Activated naive CD8-positive, alpha-beta T cell treated with anti-CD3 and anti-CD28 coated beads, Interleukin-2, amount 50 U/mL, for 24 hours (primary cell): ENCODE measurements around the gene RGMA.
A peak's percentile ranks its signal among the peaks of the same experiment; 100 is the strongest.
"Not testable (repeated sequence)": the region's sequence is repeated elsewhere in the genome, so short reads cannot be mapped to it uniquely, and the experiment has no call there.

Experiments used
- ATAC-seq: fragments of 150-1000 bp; cut with Tn5 transposase; one replicate; pipeline ENCODE4 v1.10.0; 2021
- DNase-seq: peaks from one replicate; pipeline ENCODE4 v3.0.0; 2021
- H3K27ac Mint-ChIP-seq: one replicate; pipeline ENCODE4 v1.8.0; 2021; ENCODE audit warnings: mild to moderate bottlenecking, mixed read lengths
- H3K27me3 Mint-ChIP-seq: one replicate; pipeline ENCODE4 v1.8.0; 2021; ENCODE audit warnings: mixed read lengths
- H3K36me3 Mint-ChIP-seq: one replicate; pipeline ENCODE4 v1.8.0; 2021; ENCODE audit warnings: low read depth, mixed read lengths
- H3K4me1 Mint-ChIP-seq: one replicate; pipeline ENCODE4 v1.8.0; 2021; ENCODE audit warnings: mixed read lengths
- H3K4me3 Mint-ChIP-seq: one replicate; pipeline ENCODE4 v1.8.0; 2021; ENCODE audit warnings: mild to moderate bottlenecking, moderate library complexity, mixed read lengths
- H3K9me3 Mint-ChIP-seq: one replicate; pipeline ENCODE4 v1.8.0; 2021; ENCODE audit warnings: mixed read lengths

Gene RGMA

DNA sequence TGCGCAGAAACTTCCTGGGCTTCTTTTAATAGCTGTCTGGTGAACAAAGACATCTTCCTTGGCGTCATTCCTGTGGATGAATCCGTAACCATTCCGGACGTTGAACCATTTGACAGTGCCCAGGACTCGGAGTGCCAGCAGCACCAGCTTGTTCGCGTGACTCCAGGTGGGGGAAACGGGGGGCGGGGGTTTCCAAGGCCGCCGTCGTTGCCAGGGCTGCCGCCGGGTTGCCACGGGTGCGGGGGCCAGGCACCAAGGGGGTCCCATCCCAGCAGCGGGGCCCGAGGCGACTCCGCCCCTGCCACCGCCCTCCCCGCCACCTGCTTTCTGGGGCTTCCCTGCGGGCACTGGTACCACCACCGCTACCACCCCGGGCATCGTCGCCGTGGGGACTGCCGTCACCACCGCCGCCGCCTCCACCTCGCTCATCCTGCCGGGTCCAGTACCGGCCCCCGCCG lies 22.8 kb downstream of the RGMA start:
- Mint-ChIP-seq H3K4me1 (no peaks in the 10 kb centered on the region), H3K27me3 (peaks cover 15% of the 10 kb centered on the region), H3K27ac (no peak overlapping the region), H3K9me3 (no peaks in the 10 kb centered on the region), H3K4me3 (no peak overlapping the region), H3K36me3 (no peaks in the 10 kb centered on the region)
- DNase-seq: no peak
- ATAC-seq: no peak

DNA sequence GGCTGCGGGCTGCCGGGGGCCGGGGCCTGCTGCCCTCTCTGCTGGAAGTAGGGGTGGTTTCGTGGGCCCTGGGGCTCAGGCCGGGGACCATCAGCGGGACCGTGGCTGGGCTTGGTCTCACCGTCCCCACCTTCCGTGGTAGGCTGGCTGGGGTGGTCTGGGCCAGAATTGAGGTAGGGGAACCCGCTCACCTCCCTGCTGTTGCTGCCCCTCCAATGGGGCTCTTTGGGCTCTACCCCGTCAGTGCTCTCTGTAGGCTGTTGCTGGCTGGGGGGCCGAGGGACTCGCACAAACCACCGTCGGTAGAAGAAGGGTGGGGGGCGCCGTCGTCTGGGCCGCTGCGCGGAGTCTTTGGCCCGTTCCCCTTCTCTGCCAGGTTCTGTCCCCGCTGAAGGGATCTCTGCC lies 23.4 kb downstream of the RGMA start:
- no peaks in the 10 kb centered on the region for H3K9me3 Mint-ChIP-seq
- no peak overlapping the region for H3K27ac Mint-ChIP-seq
- ATAC-seq (no peak), DNase-seq (no peak)
- H3K4me3 Mint-ChIP-seq: no peak overlapping the region
- no peaks in the 10 kb centered on the region for H3K36me3 Mint-ChIP-seq
- peaks cover 10% of the 10 kb centered on the region for H3K27me3 Mint-ChIP-seq
- no peaks in the 10 kb centered on the region for H3K4me1 Mint-ChIP-seq

DNA sequence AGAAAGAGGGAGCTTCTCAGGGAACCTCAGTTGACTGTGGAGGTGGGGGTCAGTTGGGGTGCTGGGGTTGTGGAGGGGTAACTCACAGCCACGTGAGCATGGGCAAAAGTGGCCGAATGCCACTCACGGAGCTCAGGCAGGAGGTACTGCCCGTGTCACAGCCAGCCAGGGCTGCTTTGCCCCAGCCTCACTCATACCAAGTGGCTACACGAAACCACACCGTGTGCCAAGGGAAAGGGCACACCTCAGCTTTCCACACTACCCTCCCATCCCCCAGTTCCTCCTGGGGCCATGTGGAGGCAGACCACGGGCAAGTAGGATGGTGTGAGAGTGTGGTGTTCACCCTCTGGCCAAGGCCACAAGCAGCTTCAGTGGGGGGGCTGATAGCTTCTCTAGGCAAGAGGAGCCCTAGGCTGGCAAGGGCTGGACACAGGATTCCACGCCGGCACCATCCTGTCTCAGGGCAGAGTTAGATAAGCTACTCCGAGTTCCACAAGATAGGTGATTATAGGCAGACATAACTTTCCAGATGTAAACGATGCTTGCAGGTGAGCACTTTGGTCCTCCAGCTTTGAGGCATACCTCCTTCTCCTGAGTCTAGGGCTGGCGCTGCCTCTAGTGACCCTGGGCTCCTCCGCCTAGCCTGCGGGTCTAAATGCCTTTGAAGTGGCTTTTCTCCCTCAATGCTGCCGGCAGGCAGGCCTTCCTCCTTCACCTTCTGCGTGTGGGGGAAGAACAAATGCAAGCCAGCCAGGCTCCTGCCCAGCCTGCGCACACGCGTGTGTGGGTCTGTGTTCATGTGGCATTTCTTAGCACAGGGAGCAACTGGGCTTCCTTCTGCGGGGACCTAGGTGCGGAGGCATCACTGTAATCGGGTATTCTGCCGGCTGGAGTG lies 25.0 kb downstream of the RGMA start:
- H3K4me3 Mint-ChIP-seq: no peak overlapping the region
- H3K27ac Mint-ChIP-seq: no peak overlapping the region
- H3K4me1 Mint-ChIP-seq: no peaks in the 10 kb centered on the region
- H3K36me3 Mint-ChIP-seq: no peaks in the 10 kb centered on the region
- no peaks in the 10 kb centered on the region for H3K9me3 Mint-ChIP-seq
- ATAC-seq: peak; percentile 20
- H3K27me3 Mint-ChIP-seq: peaks cover 3% of the 10 kb centered on the region
- DNase-seq: no peak

DNA sequence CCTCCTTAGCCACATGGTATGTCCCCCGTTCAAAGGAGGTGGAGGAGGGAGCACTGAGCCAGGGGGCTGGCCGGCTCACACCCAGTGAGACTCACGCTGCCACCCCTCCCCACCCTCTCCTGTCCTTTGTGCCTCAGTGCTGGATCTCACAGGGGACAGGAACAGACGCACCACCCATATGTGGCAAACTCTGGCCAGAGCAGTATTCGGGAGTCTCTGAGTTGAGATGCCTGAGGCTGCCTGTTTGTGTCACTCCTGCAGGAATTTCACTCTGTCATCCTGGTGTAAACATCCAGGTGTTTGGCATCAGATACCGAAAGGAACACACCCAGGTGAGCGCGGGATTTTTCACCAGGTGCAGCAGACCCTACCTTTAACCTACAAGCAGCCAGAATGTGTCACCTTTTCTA lies 25.7 kb downstream of the RGMA start:
- no peak for DNase-seq
- H3K27me3 Mint-ChIP-seq: peaks cover 3% of the 10 kb centered on the region
- H3K9me3 Mint-ChIP-seq: no peaks in the 10 kb centered on the region
- no peak overlapping the region for H3K4me3 Mint-ChIP-seq
- H3K27ac Mint-ChIP-seq: no peak overlapping the region
- no peaks in the 10 kb centered on the region for H3K4me1 Mint-ChIP-seq
- H3K36me3 Mint-ChIP-seq: no peaks in the 10 kb centered on the region
- no peak for ATAC-seq

DNA sequence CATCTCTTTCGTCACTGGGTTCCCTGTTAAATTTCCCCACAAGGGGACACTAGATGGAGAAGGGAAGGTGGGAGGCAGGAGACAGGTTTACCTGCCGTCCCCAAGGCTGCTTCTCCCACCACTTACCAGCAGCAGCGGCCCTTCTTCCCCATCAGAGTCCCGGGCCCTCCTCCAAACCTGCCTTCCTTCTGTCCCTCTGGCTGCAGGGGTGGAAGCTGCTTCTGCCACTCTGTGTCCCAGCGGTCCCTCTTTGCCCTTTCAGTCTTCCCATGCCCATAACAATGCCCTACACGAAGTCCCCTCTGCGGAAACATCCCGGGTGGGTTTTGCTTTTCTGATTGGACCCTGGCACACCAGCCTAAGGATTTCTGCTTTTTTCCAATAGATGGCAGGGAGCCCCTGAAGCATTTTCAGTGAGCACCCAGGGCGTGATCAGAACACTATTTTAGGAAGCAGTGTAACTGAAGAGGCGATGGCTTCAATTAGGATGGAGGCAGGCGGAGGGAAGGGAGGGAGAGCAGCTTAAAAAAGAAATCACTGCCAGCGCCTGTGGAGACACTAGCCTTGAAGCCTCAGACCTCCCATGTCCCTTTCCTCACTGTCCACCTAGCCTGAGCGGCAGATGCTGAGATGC lies 26.3 kb downstream of the RGMA start:
- H3K4me1 Mint-ChIP-seq, DNase-seq, H3K9me3 Mint-ChIP-seq, H3K27me3 Mint-ChIP-seq, H3K4me3 Mint-ChIP-seq, ATAC-seq, H3K36me3 Mint-ChIP-seq, H3K27ac Mint-ChIP-seq: not testable (repeated sequence)

DNA sequence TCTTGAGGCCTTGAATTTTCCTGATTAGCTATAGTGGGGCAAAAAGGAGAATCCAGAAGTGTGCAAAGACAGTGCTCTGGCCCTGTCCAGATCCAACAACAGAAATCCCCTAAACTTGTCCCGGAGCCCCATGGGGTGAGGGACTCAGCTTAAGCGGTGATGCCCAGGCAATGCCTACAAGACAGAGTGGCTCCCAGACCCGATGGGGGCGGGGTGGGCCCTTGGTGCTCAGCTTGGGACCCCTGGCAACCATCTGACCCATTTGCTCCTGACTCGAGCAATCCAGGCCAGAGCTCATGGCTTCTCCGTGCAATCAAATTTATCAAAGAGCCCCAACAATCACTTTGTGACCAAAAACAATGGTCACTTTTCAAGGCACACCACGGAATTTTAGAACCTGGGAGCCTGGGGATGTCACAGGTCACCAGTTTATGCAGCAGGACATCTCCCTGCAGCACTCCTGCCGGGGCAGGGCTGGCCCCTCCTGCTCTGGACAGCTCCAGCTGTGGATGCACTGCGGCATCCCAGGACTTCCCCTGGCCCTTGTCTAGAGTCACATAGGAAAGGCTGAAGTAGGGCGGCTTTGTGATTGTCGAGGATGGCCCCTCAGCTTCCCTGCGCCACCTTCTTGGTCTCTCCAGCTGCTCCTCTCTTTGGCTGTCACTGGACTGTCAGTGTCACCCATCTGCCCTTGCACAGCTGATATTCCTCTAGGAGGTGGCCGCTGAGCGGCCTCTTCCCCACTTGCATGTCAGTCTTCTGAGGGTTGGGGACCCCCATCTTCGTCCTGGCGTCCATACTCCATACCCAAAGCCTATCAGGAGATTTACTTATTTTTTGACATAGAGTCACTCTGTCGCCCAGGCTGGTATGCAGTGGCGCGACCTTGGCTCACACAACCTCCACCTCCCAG lies 28.4 kb downstream of the RGMA start:
- no peaks in the 10 kb centered on the region for H3K36me3 Mint-ChIP-seq
- H3K4me3 Mint-ChIP-seq: no peak overlapping the region
- no peak for ATAC-seq
- peaks cover 3% of the 10 kb centered on the region for H3K27me3 Mint-ChIP-seq
- no peaks in the 10 kb centered on the region for H3K4me1 Mint-ChIP-seq
- H3K27ac Mint-ChIP-seq: no peak overlapping the region
- no peak for DNase-seq
- no peaks in the 10 kb centered on the region for H3K9me3 Mint-ChIP-seq

DNA sequence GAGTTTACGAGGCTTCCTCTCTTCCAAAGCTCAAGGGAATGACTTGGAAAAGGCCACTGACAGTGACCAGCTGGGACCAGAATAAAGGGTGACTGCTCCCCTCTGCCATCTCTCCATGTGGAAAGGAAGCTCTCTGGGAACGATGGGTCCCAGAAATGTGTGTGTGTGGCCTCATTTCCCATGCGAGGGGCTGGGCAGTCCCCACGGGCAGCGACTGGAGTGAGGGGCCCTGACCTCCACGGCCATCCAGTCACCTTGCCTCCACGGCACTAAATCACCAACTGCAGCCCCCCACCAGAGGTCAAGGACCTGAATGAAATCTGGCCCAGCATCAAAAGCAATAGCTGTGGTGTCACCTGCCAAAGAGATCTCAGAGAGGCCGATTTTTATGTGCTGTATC lies 29.6 kb downstream of the RGMA start:
- Mint-ChIP-seq H3K4me1 (no peaks in the 10 kb centered on the region), H3K36me3 (no peaks in the 10 kb centered on the region), H3K27me3 (peaks cover 3% of the 10 kb centered on the region), H3K27ac (no peak overlapping the region), H3K4me3 (no peak overlapping the region), H3K9me3 (no peaks in the 10 kb centered on the region)
- ATAC-seq (no peak), DNase-seq (no peak)

DNA sequence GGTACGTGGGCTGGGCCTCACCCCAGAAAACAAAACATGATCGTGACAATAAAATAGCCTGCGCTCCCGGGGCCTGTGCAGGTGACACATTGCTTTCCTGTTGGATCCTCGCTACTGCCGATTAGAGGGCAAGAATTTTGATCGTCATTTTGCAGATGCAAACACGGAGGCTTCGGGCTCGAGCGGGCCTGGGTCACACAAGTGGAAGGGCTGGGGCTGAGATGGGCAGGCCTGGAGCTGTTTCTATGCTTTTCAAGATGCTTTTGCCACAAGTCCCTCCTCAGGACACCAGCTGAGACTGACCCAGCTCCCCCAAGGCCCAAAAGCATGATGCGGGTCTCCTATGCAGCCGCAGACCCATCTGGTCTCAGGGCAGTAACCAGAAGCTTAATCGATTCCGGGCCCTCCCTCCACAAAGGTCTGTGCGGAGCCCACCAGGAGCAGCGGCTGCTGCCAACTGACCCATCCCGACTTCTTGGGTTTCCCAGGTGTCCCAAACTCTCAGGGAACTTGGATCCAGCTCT lies 30.0 kb downstream of the RGMA start:
- Mint-ChIP-seq H3K4me1 (no peaks in the 10 kb centered on the region), H3K36me3 (no peaks in the 10 kb centered on the region), H3K27me3 (peaks cover 3% of the 10 kb centered on the region), H3K4me3 (no peak overlapping the region), H3K9me3 (no peaks in the 10 kb centered on the region), H3K27ac (no peak overlapping the region)
- ATAC-seq: no peak
- DNase-seq: no peak

DNA sequence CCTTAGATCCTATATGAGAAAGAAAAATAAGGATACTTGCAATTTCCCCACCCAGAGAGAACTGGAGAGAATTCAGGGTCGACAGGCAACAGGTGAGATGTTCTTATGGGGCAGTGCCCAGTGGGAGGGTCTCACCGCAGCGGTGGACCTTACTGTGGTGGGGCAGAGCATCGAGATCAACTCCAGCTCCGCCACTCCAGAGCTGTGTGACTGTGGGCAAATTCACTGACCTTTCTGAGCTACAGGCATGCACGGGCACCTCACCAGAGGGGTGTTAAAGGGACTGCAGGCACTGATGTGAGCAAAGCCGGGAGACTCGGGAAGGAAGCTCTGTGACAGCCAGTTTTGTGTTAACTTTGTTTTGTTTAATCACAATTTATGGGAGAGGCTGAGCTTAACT lies 30.9 kb downstream of the RGMA start:
- H3K4me1 Mint-ChIP-seq: no peaks in the 10 kb centered on the region
- H3K27ac Mint-ChIP-seq: no peak overlapping the region
- H3K36me3 Mint-ChIP-seq: no peaks in the 10 kb centered on the region
- no peak overlapping the region for H3K4me3 Mint-ChIP-seq
- DNase-seq: no peak
- peaks cover 2% of the 10 kb centered on the region for H3K27me3 Mint-ChIP-seq
- ATAC-seq: no peak
- no peaks in the 10 kb centered on the region for H3K9me3 Mint-ChIP-seq

DNA sequence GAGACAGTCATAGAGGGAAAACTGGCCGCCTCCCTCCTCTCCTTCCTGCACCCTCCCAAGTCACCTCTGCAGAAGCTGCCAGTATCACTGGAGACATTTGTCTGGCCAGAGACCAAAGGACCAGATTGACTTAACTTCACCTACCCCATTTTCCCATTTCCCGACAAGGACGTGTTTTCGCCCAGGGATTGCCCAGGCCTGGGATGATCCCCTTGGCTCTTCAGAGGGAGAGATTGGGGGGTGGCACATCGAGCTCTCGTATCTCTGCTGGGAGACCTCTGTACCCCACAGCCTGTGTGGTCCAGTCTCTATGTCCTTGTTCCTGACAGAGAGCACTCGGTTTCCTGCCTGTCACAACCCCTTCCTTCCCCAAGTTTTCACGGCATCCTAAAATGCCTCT lies 31.4 kb downstream of the RGMA start:
- peaks cover 2% of the 10 kb centered on the region for H3K27me3 Mint-ChIP-seq
- no peaks in the 10 kb centered on the region for H3K36me3 Mint-ChIP-seq
- no peaks in the 10 kb centered on the region for H3K4me1 Mint-ChIP-seq
- H3K4me3 Mint-ChIP-seq: no peak overlapping the region
- no peak for DNase-seq
- ATAC-seq: no peak
- H3K9me3 Mint-ChIP-seq: no peaks in the 10 kb centered on the region
- H3K27ac Mint-ChIP-seq: no peak overlapping the region

DNA sequence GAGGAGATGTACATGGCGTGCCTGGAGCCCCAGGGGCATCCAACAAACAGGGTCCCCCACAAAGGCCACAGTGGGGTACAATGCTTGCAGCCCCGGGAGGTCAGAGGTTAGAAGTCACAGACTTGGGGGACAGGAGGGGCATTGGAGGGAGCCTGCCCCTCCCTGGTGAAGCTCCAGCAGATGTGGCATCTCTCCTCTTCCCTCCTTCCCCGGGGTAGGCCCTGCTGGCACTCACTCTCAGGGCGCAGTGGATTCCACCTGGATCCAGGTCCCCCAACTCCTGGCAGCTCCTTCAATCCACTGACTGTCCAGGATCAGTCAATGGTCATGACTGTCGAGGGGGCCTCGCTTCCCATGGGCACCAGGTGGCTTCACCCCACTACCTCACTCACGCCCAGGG lies 32.2 kb downstream of the RGMA start:
- H3K36me3 Mint-ChIP-seq: no peaks in the 10 kb centered on the region
- ATAC-seq: no peak
- H3K9me3 Mint-ChIP-seq: no peaks in the 10 kb centered on the region
- no peak overlapping the region for H3K27ac Mint-ChIP-seq
- no peaks in the 10 kb centered on the region for H3K4me1 Mint-ChIP-seq
- H3K4me3 Mint-ChIP-seq: no peak overlapping the region
- H3K27me3 Mint-ChIP-seq: peaks cover 2% of the 10 kb centered on the region
- no peak for DNase-seq

DNA sequence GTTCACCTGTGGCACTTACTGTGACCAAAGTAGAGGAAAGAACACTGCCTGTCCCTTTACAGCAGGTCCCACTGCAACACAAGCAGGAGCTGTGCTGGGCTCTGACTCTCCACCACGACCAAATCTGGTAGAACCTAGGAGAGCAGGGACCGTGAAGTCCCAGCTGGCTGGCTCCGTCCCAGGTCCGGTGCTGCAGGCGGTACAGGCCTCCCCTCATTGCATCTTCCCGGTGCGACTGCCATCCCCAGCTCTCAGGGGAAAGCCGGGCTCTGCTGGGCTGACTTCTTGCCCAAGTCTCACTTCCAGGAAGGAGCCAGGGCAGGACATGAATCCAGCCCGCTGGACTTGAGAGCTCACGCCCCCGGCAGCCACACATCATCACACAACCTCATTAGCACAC lies 33.8 kb downstream of the RGMA start:
- ATAC-seq (no peak), DNase-seq (no peak)
- no peaks in the 10 kb centered on the region for H3K4me1 Mint-ChIP-seq
- no peak overlapping the region for H3K27ac Mint-ChIP-seq
- H3K27me3 Mint-ChIP-seq: no peaks in the 10 kb centered on the region
- H3K4me3 Mint-ChIP-seq: no peak overlapping the region
- no peaks in the 10 kb centered on the region for H3K36me3 Mint-ChIP-seq
- H3K9me3 Mint-ChIP-seq: no peaks in the 10 kb centered on the region

DNA sequence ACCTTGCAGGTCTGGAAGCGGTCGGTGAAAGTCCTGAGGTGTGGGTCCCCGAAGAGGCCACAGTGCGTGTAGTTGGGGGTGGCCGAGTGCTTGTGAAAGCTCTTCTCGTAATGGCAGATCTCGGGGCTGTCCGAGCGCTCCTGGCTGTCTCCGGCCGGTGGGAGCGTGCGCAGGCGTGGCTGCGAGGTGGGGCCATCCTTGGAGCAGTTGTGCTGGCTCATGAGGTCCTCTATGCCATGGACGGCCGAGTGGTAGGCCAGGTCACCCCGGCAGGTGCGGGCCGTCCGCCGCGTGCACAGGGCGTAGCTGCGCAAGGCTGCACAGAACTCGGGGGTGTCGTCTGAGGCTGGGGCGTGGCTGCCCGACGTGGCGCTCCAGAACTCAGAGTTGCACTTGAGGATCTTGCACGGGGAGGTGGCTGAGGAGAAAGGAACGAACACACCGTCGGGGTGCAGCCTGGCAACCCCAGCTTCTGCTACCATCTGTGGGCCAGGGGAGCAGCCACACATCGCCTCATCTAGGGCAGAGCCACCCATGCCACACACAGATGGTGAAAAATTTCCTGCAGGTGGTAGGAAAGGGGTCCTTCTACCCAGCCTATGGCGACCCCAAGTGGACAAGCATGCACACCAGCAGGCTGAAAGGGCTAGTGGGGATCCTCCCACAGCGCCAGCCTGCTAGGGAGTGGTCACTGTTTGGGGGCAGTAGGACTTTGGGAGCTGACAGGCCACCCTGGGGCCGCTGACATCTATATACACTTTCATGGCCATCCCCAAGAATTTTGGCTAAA lies 36.7 kb downstream of the RGMA start:
- Mint-ChIP-seq H3K9me3 (no peaks in the 10 kb centered on the region), H3K4me1 (peaks cover 11% of the 10 kb centered on the region), H3K27ac (no peak overlapping the region), H3K36me3 (no peaks in the 10 kb centered on the region), H3K4me3 (no peak overlapping the region), H3K27me3 (peaks cover 2% of the 10 kb centered on the region)
- ATAC-seq: no peak
- no peak for DNase-seq
